ENCODE measurements around the gene CHRNE. TPM values are rescaled to one million over a fixed set of nuclear protein-coding genes. Genes with fewer than 3 reads are reported as not detected.

The CHRNE gene
- total and polyA plus RNA-seq, 2 donors, result 0.24 to 1.9 TPM

DNA sequence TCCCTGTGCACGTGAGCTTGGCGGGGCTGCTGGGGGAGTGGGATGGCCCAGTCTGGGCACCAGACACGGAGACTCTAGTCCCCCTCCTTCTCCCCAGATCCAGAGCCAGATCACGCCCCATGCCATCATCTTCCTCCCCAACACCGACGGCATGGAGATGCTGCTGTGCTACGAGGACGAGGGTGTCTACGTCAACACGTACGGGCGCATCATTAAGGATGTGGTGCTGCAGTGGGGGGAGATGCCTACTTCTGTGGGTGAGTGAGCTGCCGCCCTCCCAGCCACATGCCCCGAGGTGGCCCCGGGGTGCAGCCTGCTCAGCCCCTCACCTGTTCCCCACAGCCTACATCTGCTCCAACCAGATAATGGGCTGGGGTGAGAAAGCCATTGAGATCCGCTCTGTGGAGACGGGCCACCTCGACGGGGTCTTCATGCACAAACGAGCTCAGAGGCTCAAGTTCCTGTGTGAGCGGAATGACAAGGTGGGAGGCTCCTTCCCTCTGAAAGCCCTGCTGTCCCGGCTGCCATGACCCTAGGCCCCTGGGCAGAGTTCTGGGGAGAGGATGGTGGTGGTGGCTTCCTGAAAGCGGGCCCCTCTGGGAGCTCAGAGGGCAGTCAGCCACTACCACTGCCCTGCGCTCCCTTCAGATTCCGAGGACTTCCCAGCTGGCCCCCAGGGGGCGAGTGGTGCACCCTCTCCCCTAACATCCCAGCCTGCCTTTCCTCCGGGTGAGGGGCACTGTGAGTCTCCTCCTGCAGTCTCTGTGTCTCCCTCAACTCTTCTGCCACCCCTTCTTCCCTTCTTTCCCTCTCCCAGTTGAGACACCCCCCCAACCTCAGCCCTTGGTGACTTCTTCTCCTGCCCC is 6.3 kb downstream of the CHRNE start:
- 96% methylated on average over 27 of the region's 27 CpGs for WGBS
- peaks cover 47 to 55% of the 10 kb centered on the region in 2 donors for H3K36me3 ChIP-seq (ENCODE audit: control insufficient read depth in 2 of 2, insufficient read depth in 2 of 2, low read length in 1 of 2)
- DNase-seq (ENCODE audit: low read depth in 6 of 9, low spot score in 9 of 9), result no peak

GRCh38 chr17:4895657-4896331 is 7.1 kb downstream of the CHRNE start:
- H3K36me3 ChIP-seq (ENCODE audit: control insufficient read depth in 2 of 2, insufficient read depth in 2 of 2, low read length in 1 of 2), result peaks cover 54 to 62% of the 10 kb centered on the region in 2 donors
- peaks cover 24 to 29% of the 10 kb centered on the region in 2 donors for H3K27me3 ChIP-seq (ENCODE audit: control insufficient read depth in 2 of 2, insufficient read depth in 1 of 2, low read length in 1 of 2)
- H3K4me3 ChIP-seq (ENCODE audit: low read length in 2 of 2), result no peak overlapping the region
- no peak overlapping the region for H3K27ac ChIP-seq (ENCODE audit: low read depth in 1 of 2, low read length in 1 of 2)
- peaks cover 0 to 6% of the 10 kb centered on the region in 2 donors for H3K9me3 ChIP-seq (ENCODE audit: control insufficient read depth in 2 of 2, insufficient read depth in 1 of 2, low read length in 1 of 2)
- 96% methylated on average over 27 of the region's 27 CpGs for WGBS
- peaks cover 7 to 20% of the 10 kb centered on the region in 2 donors for H3K4me1 ChIP-seq (ENCODE audit: control insufficient read depth in 2 of 2, insufficient read depth in 2 of 2, low read length in 2 of 2)
- DNase-seq (ENCODE audit: low read depth in 6 of 9, low spot score in 9 of 9), result no peak

More for the DNA sequence above, 6.3 kb downstream of the CHRNE start:
- Histone ChIP-seq H3K9me3 (ENCODE audit: control insufficient read depth in 2 of 2, insufficient read depth in 1 of 2, low read length in 1 of 2) (peaks cover 3 to 14% of the 10 kb centered on the region in 2 donors), H3K4me3 (ENCODE audit: low read length in 2 of 2) (no peak overlapping the region), H3K27ac (ENCODE audit: low read depth in 1 of 2, low read length in 1 of 2) (no peak overlapping the region), H3K27me3 (ENCODE audit: control insufficient read depth in 2 of 2, insufficient read depth in 1 of 2, low read length in 1 of 2) (peaks cover 32 to 36% of the 10 kb centered on the region in 2 donors), H3K4me1 (ENCODE audit: control insufficient read depth in 2 of 2, insufficient read depth in 2 of 2, low read length in 2 of 2) (peaks cover 7 to 28% of the 10 kb centered on the region in 2 donors)

DNA sequence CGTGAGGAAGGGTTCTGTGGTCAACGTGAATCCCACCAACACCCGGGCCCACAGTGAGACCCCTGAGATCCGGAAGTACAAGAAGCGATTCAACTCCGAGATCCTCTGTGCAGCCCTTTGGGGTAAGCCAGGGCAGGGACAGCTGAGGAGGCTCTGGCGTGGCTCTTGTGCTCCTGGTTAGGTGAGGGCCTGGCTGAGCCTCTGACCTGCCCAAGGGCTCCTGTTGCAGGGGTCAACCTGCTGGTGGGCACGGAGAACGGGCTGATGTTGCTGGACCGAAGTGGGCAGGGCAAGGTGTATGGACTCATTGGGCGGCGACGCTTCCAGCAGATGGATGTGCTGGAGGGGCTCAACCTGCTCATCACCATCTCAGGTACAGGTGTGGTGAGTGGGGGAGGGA is 7.8 kb downstream of the CHRNE start:
- WGBS, result 98% methylated on average over 13 of the region's 13 CpGs

GRCh38 chr17:4893721-4894560 is 9.0 kb downstream of the CHRNE start:
- 94% methylated on average over 31 of the region's 31 CpGs for WGBS
- no peak overlapping the region for H3K4me3 ChIP-seq (ENCODE audit: low read length in 2 of 2)
- H3K4me1 ChIP-seq (ENCODE audit: control insufficient read depth in 2 of 2, insufficient read depth in 2 of 2, low read length in 2 of 2), result peaks cover 2 to 6% of the 10 kb centered on the region in 2 donors
- DNase-seq (ENCODE audit: low read depth in 6 of 9, low spot score in 9 of 9), result no peak
- H3K36me3 ChIP-seq (ENCODE audit: control insufficient read depth in 2 of 2, insufficient read depth in 2 of 2, low read length in 1 of 2), result peaks cover 62 to 79% of the 10 kb centered on the region in 2 donors
- peaks cover 8 to 10% of the 10 kb centered on the region in 2 donors for H3K27me3 ChIP-seq (ENCODE audit: control insufficient read depth in 2 of 2, insufficient read depth in 1 of 2, low read length in 1 of 2)
- no peak overlapping the region for H3K27ac ChIP-seq (ENCODE audit: low read depth in 1 of 2, low read length in 1 of 2)
- H3K9me3 ChIP-seq (ENCODE audit: control insufficient read depth in 2 of 2, insufficient read depth in 1 of 2, low read length in 1 of 2), result no peaks in the 10 kb centered on the region

More for the DNA sequence above, 7.8 kb downstream of the CHRNE start:
- Histone ChIP-seq H3K4me1 (ENCODE audit: control insufficient read depth in 2 of 2, insufficient read depth in 2 of 2, low read length in 2 of 2) (peaks cover 7 to 14% of the 10 kb centered on the region in 2 donors), H3K27me3 (ENCODE audit: control insufficient read depth in 2 of 2, insufficient read depth in 1 of 2, low read length in 1 of 2) (peaks cover 18 to 22% of the 10 kb centered on the region in 2 donors), H3K9me3 (ENCODE audit: control insufficient read depth in 2 of 2, insufficient read depth in 1 of 2, low read length in 1 of 2) (no peaks in the 10 kb centered on the region), H3K4me3 (ENCODE audit: low read length in 2 of 2) (no peak overlapping the region), H3K27ac (ENCODE audit: low read depth in 1 of 2, low read length in 1 of 2) (no peak overlapping the region), H3K36me3 (ENCODE audit: control insufficient read depth in 2 of 2, insufficient read depth in 2 of 2, low read length in 1 of 2) (peaks cover 61 to 69% of the 10 kb centered on the region in 2 donors)
- DNase-seq (ENCODE audit: low read depth in 6 of 9, low spot score in 9 of 9), result no peak

GRCh38 chr17:4893272-4893671 is 9.6 kb downstream of the CHRNE start:
- H3K4me1 ChIP-seq (ENCODE audit: control insufficient read depth in 2 of 2, insufficient read depth in 2 of 2, low read length in 2 of 2), result no peaks in the 10 kb centered on the region
- peaks cover 65 to 79% of the 10 kb centered on the region in 2 donors for H3K36me3 ChIP-seq (ENCODE audit: control insufficient read depth in 2 of 2, insufficient read depth in 2 of 2, low read length in 1 of 2)
- H3K4me3 ChIP-seq (ENCODE audit: low read length in 2 of 2), result no peak overlapping the region
- WGBS, result 97% methylated on average over 18 of the region's 18 CpGs
- no peaks in the 10 kb centered on the region for H3K9me3 ChIP-seq (ENCODE audit: control insufficient read depth in 2 of 2, insufficient read depth in 1 of 2, low read length in 1 of 2)
- H3K27ac ChIP-seq (ENCODE audit: low read depth in 1 of 2, low read length in 1 of 2), result no peak overlapping the region
- DNase-seq (ENCODE audit: low read depth in 6 of 9, low spot score in 9 of 9), result no peak
- peaks cover 2 to 4% of the 10 kb centered on the region in 2 donors for H3K27me3 ChIP-seq (ENCODE audit: control insufficient read depth in 2 of 2, insufficient read depth in 1 of 2, low read length in 1 of 2)

GRCh38 chr17:4892499-4893221 is 10.2 kb downstream of the CHRNE start:
- 96% methylated on average over 23 of the region's 23 CpGs for WGBS
- H3K4me1 ChIP-seq (ENCODE audit: control insufficient read depth in 2 of 2, insufficient read depth in 2 of 2, low read length in 2 of 2), result no peaks in the 10 kb centered on the region
- H3K36me3 ChIP-seq (ENCODE audit: control insufficient read depth in 2 of 2, insufficient read depth in 2 of 2, low read length in 1 of 2), result peaks cover 67 to 79% of the 10 kb centered on the region in 2 donors
- no peaks in the 10 kb centered on the region for H3K27me3 ChIP-seq (ENCODE audit: control insufficient read depth in 2 of 2, insufficient read depth in 1 of 2, low read length in 1 of 2)
- H3K9me3 ChIP-seq (ENCODE audit: control insufficient read depth in 2 of 2, insufficient read depth in 1 of 2, low read length in 1 of 2), result no peaks in the 10 kb centered on the region
- DNase-seq (ENCODE audit: low read depth in 6 of 9, low spot score in 9 of 9), result no peak
- H3K27ac ChIP-seq (ENCODE audit: low read depth in 1 of 2, low read length in 1 of 2), result no peak overlapping the region
- H3K4me3 ChIP-seq (ENCODE audit: low read length in 2 of 2), result no peak overlapping the region

DNA sequence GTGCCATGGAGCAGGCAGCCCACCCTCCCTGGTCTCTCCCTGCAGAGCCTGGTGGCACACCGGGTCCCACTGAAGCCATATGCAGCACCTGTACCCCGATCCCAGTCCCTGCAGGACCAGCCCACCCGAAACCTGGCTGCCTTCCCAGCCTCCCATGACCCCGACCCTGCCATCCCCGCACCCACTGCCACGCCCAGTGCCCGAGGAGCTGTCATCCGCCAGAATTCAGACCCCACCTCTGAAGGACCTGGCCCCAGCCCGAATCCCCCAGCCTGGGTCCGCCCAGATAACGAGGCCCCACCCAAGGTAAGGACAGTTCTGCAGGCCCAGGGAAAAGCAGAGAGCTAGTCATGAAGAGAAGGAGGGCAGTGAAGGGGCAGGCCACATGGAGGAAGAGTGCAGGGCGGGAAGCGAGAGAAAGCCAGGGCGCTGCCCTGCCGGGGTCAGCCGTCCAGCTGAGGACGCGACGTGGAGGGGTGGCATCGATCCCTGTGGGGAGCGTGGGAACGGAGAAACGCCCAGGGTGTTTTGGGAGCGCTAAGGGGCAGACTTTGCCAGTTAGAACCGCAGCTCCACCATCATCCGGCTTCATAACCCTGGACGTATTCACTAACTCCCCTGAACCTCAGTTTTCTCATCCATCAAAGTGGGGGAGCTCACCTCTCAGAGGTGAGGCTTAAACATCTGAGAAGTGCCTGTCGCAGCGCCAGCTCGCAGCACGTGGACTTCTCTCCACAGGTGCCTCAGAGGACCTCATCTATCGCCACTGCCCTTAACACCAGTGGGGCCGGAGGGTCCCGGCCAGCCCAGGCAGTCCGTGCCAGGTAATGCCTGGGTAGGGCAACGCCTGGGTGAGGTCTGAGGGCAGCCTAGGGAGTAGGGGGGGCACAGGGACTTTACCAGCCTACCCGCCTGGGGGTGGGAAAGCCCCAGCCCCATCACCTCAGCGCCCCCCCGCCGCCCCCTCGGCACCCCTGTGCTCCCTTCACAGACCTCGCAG is 11.2 kb downstream of the CHRNE start:
- H3K36me3 ChIP-seq (ENCODE audit: control insufficient read depth in 2 of 2, insufficient read depth in 2 of 2, low read length in 1 of 2), result peaks cover 74 to 82% of the 10 kb centered on the region in 2 donors

More for the DNA sequence above, 11.2 kb downstream of the CHRNE start:
- H3K4me1 ChIP-seq (ENCODE audit: control insufficient read depth in 2 of 2, insufficient read depth in 2 of 2, low read length in 2 of 2), result no peaks in the 10 kb centered on the region
- H3K4me3 ChIP-seq (ENCODE audit: low read length in 2 of 2), result no peak overlapping the region
- no peak for DNase-seq (ENCODE audit: low read depth in 6 of 9, low spot score in 9 of 9)
- H3K27me3 ChIP-seq (ENCODE audit: control insufficient read depth in 2 of 2, insufficient read depth in 1 of 2, low read length in 1 of 2), result no peaks in the 10 kb centered on the region
- no peak overlapping the region for H3K27ac ChIP-seq (ENCODE audit: low read depth in 1 of 2, low read length in 1 of 2)
- no peaks in the 10 kb centered on the region for H3K9me3 ChIP-seq (ENCODE audit: control insufficient read depth in 2 of 2, insufficient read depth in 1 of 2, low read length in 1 of 2)
- WGBS, result 98% methylated on average over 42 of the region's 42 CpGs
